Vagina (tissue), 2 donors: ENCODE results near the gene CDKN2B-AS1.

Experiments used
- CTCF ChIP-seq, 3 experiments: fragments of 450-650 bp in 2 of 3; fragments of 200-600 bp in 1 of 3; sonication (generic) in 1 of 3; IDR thresholded peaks; one replicate each; pipeline ENCODE4 v1.5.1; 2017 to 2019; ENCODE audit warnings: antibody characterized with exemption in 3 of 3, mild to moderate bottlenecking in 2 of 3, moderate library complexity in 2 of 3
- POLR2A ChIP-seq, 2 donors: fragments of 450-650 bp; IDR thresholded peaks; one replicate each; pipeline ENCODE4 v1.6.1; 2017; ENCODE audit warnings: antibody characterized with exemption in 2 of 2, mild to moderate bottlenecking in 2 of 2, moderate library complexity in 2 of 2

DNA sequence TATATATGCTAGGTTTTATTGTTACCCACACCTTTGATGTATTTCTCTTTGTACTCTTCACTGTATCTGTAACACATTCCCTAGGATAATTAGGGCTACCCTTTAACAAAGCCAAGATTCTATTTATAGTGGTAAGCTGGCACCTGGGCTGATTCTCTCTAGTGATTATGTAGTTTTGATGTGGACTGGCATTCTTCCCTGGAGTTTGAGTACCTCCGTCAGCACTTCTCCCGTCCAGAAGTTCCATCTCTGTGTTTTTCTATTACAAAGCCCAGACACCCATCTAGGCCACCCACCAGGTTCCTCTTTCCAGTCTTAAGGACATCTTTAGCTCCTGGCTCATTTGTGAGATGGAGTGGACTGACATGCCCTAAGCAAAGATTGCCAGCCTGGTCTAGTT is 70.4 kb downstream of the CDKN2B-AS1 start:
- TF ChIP-seq CTCF (IDR thresholded peaks at IDR 0.05) (no peak), POLR2A (IDR thresholded peaks at IDR 0.05) (no peak)
